Activated T-helper 1 cell treated with anti-CD3 and anti-CD28 coated beads, Interleukin-2, amount 50 U/mL, for 16 hours (primary cell): ENCODE data around the gene PHYKPL.
A peak's percentile ranks its signal among the peaks of the same experiment; 100 is the strongest.

ENCODE experiments used
- DNase-seq, 2 donors: peaks; one replicate each; pipeline ENCODE4 v3.0.0-alpha.2; 2020; ENCODE audit warnings: low read depth in 1 of 2, low spot score in 1 of 2

The PHYKPL gene

DNA sequence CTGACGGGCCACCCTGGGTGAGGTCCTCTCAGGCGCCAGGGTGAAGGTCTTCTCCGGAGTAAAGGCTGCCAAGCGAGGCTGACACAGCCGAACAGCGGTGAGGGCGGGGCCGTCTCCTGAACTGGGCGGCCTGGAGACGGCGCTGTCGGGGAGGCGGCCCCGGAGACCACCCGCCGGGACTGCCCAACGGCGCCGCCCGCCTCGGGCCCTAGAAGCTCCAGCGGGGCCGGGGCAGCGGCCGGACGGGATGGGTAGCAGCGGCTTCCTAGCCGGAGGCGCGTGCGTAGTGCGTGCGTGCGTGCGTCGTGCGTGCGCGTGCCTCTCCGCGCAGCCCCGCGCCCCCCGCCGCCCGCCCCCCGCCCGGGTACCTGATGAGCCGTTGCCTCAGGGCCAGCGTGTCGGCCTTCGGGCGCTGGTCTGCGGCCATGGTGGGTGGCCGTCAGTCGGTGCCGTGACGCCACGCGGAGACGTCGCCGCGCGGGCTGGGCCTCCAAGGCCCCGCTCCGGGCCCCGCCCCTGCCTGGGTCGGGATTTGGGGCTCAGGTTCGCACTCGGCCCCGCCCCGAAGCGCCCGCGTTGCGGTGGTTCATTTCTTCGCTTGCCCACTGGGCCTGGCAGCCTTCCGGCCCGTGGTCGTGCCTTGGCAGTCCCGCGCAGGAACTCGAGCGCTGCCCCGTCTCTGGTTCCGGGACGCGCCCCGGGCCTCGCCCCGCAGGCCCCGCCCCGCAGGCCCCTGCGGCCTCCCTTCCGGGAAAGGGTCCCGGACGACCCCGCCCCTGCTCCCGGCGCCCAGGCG lies at the start of gene PHYKPL:
Gene PHYKPL, minus strand, starts transcription at position 679 of the 796 bp plus-strand sequence. Its CDS starts 252 bp downstream, at position 427.
- peak; percentile 32 to 52 for DNase-seq

- DNase-seq, result no peak
Observed at GRCh38 chr5:178282391-178282790, 49.8 kb upstream of the PHYKPL start.

DNA sequence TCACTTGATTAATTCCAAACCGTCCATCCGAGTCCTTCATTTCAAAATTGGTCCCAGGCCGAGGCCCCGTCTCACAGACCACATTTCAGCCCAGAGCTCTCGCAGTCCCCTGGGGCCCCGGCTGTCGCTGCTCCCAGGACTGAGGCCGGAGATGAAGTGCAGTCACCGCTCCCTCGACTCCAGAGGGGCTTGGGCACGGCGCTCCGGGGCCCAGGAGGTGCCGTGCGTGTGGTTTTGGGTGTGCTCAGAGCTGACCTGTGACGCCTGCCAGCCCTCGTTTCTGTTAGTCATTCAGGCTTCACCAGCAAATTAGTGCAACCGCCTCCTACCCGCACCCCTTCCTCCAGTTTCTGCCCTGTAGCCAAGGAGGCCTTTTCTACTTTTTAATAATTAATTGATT lies 48.7 kb upstream of the PHYKPL start:
- no peak for DNase-seq

DNA sequence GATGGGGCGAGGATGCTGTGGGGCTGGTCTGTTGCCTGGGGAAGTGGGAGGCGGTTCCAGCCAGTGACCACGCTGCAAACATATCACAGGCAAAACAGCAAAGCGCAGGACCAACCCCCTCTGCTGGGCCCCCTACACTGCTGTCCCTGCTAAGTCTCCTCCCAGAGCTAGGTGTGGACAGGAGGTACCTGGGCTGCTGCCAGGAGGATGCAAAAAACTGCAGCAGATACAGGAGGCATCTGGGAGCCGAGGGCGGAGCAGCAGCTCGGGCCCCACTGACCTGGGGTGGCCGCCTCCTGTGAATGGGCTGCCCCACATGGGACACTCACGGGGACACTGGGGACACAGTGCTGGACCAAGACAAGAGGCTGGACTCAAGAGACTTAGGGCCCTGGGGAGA lies 48.0 kb upstream of the PHYKPL start:
- no peak for DNase-seq

DNA sequence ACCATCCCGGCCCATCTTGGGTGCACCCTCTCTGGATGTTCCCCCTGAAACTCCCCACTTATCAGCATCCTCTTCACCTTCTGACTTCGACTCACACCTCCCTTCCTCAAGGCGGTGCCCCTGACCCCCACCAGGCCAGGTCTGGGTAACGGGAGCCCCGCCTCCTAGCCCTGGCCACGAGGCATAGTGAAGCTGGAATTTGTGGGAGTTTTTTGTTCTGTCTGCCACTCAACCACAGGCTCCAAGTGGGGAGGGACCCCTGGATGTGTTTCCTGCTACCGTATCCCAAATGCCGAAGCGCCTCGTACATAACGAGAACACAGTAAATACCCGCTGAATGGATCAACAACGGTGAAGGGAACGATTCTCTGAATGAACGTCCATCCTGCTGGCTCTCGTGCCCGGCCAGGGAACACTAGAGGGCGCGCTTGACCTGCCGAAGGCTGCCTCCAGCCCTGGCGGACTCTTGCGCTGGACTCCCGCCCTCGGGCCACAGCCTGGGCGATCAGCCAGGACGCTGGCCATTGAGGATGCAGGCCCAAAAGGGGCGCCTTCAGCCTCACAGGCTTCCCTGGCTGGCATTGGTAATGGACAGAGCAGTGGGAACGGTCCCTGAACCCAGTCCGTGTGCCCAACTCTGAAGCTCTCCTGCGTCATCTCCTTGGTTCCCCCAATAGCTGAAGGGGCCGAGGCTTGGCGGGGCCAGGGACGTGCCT lies 47.3 kb upstream of the PHYKPL start:
- DNase-seq, result peak; percentile 19 to 35

DNA sequence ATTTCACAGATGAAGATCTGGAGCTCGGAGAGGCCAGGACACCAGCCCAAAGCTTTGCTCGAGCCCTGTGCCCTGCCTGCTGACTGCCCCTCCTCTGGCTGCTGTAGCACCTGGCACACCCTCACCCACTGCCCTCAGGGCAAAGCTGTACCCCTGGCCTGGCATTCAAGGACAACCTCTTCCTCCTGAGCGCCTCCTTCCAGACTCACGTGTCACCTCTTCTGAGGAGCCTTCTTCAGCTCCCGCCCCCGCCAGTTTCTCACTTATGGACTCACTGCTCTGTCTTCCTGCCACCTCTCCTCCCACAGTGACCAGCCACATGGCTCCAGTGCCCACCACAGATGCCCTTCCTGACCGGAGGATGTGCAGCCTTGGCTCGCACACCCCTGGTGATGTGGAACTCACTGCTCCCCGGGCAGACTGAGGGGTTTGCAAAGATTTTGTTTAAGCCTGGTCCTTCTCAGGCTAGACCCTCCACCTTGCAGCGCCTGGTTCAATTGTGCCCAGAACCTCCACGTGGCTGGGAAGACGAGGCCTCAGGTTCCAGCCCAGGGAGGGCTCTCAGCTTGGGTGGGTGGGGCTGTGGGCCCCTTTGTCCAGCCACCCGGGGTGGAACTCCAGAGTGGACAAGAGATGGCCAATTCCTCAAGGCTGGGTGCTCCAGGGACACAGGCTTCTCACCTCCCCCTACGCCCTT lies 46.6 kb upstream of the PHYKPL start:
- no peak for DNase-seq

- DNase-seq, result no peak
Observed at GRCh38 chr5:178278358-178279023, 45.9 kb upstream of the PHYKPL start.

GRCh38 chr5:178277866-178278265 lies 45.3 kb upstream of the PHYKPL start:
- DNase-seq, result no peak

DNA sequence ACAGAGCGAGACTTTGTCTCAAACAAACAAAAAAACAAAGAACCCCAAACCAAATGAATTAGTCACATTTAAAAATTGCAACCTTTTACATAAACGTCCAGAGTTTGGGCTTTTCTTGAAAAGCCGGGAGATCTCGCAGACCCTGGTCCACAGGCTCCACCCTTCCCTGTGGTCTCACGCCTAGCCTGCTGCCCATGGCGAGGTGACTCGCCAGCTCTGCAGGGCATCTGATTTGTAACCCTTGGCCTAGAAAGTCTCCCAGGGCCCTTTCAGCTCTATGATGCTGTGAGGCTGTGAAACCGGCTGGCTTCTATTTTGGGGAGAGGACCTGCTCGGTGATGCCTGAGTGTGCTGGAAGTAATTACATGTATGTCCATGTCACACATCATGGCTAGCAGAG lies 44.7 kb upstream of the PHYKPL start:
- DNase-seq, result no peak

DNA sequence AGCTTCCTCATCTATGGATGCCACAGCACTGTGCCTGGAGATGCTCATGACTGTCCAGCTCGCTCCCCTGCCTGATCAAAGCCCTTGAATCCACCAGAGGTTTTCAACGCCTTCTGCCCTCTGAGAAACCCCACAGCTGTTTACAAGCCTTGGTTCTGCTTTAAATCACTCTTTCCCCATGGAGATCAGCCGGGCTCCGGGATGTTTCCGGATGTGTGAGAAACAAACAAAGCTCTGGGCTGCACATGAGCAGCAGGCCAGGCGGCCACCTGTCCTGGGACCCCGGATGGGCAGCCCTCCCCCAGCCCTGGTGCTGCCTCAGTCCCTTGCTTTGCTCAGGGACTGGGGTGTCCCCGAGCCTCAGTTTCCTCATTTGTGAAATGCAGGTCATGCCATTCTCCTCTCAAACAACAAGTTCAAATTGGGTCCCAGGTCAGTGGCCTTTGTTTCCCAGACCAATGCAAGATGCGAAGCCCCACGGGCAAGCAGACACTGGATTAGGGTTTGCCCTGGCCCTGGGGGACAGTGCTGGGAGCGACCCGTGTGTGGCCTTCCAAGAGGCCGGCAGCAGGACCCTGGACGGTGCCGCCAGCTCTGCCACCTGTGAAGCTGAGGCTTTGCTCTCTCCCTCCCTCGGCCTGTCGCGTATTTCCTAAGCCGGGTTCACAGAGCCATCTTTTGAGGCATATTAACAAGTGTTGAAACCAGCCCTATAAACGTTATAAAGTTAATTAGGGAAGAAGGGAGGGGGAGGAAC lies 42.4 kb upstream of the PHYKPL start:
- DNase-seq, result no peak

GRCh38 chr5:178273665-178274541 lies 41.3 kb upstream of the PHYKPL start:
- DNase-seq, result no peak

DNA sequence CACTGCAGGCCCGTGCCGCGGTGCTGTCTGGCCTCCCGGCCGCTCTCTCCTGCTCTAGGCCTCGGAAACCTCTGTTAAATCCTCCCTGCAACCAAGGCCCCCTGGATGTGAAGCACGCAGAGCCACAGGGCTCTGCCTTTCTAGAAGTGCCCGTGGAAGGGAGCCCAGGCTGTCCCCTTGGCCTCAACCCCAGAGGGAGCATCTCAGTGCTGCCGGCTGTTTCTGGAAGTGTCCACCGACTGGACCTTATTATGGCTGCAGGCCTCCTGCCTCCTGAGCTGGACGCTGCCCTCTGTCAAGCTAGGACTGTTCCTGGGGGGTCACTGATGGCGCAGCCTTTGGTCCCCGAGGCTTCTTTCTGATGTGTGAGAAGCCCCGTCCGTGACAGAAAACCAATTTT lies 40.4 kb upstream of the PHYKPL start:
- DNase-seq, result no peak

- DNase-seq, result no peak
Observed at GRCh38 chr5:178272591-178272990, 40.0 kb upstream of the PHYKPL start.

DNA sequence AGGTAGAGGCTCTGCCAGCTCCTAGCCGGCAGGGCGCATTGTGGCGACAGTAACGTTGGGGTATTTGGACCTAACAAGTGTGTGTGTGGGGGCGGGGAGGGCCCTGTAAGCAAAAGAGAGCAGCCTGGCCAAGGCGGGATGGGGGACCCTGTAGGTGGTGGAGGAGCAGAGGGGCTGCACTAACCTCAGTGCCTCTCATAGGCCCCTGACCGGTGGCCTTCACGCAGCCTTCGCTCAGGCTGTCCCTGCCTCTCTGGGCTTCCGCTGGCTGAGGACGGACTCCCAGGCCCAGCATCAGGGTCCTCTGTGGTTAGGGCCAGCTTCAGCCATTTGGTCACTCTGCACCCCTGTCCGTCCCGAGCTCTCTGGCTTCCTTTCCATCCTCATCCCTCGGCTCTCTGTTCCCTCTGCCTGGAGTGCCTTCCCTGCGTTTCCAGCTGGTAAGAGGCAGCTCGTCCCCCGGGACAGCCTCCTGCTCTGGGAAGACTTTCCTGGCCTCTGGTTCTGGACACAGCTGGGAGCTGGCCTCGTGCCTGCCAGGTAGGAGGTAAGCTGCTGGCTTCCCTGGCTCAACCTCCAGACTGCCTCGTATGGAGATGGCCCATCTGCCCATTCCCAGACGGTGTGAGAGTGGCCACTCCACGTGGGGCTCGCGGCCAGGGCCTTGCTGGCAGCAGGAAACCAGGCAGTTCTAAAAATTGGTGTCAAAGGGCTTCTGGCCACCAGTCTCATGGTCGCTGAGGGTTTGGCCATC lies 39.3 kb upstream of the PHYKPL start:
- no peak for DNase-seq

GRCh38 chr5:178271231-178271630 lies 38.6 kb upstream of the PHYKPL start:
- no peak for DNase-seq

GRCh38 chr5:178269499-178269898 lies 36.9 kb upstream of the PHYKPL start:
- DNase-seq, result no peak

DNA sequence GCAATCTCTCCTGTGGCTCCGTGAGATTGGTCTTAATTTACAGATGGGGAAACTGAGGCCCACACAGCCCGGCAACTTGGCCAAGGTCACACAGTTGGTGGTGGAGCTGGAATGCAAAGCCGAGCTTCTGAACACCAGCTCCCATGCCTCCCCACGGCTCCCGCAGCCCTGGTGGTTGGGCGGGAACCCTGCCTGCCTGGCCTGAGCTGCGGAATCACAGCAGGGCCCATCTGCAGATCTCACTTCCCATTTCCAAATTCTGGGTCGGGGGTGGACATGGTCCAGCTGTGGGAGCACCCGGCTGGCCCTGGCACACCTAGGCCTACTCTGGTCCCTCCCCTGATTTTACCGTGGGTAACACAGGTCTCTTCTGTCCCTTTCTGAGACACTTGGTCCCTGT lies 35.3 kb upstream of the PHYKPL start:
- DNase-seq, result no peak

GRCh38 chr5:178267245-178267644 lies 34.6 kb upstream of the PHYKPL start:
- DNase-seq, result no peak

GRCh38 chr5:178266581-178266980 lies 34.0 kb upstream of the PHYKPL start:
- DNase-seq, result no peak
